GM18511 (cell line): Measurements from ENCODE around the gene KLHDC3.

ENCODE experiments used
- ATAC-seq: cut with Tn5 transposase; IDR thresholded peaks from one replicate; pipeline ENCODE4 v1.9.1; 2021; ENCODE audit warnings: mild to moderate bottlenecking, moderate library complexity; ENCODE audit not compliant: unreplicated experiment

The KLHDC3 gene

DNA sequence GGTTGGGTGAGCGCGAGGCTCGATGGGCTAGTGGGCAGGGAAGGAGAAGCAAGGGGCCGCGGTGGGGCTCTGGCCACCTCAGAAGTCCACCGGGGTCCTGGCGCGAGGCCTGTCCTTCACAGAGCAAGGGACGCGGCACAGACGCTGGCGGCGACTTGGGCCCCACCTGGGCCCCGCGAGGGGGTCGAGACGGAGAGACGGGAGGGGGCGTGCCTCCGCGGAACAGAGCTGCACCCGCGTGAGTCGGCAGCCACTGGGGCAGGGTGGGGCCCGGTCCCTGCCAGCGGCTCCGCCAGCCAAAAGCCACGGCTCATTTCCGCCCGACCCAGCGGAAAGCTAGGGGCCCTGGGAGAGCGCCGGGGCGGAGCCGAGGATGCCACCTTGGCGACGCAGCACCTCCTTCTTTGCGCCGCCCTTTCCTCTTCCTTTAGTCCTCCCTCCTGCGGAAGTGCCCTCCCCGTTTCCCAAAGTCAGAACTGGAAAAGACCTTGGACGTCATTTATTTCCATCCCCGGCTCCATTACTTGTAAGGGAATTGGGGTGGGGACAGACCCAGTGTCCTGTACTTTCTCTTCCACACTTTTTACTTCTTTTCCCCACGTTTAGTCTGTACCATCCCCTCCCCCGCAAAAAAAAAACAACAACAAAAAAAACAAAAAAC is 39.6 kb downstream of the KLHDC3 start, which contains the start of gene CUL7:
CUL7 (minus strand) TSS at position 307 of the 661 bp plus-strand sequence. CDS start 1,063 bp downstream, outside the sequence.
- peak; percentile 96 for ATAC-seq

DNA sequence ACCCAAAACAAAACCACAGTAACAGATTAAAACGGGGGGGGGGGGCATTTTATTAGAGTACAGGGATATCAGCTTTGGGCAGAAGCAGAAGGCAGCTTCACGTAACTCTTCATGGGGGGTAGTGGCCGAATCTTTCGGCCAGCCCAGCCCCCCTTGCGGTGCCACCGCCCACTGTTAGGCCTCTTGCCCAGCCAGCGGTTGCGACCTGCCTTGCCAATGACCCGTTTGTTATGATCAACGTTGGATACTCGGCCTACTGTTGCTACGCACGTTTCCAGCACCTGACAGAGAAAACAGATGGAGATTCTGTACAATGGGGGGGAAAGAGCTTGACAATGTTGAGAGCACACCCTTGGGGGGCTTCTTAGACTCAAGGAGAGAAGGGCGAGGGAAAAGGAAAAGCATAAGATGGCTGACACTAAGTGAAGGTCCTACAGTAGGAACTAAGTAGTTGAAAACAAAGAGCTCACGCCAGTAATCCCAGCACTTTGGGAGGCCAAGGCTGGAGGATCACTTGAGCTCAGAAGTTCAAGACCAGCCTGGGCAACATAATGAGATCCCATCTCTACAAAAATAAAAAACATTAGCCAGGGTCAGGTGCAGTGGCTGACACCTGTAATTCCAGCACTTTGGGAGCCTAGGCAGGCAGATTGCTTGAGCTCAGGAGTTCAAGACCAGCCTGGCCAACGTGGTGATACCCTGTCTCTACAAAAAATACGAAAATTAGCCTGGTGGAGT is 40.3 kb downstream of the KLHDC3 start:
- ATAC-seq, result no peak

DNA sequence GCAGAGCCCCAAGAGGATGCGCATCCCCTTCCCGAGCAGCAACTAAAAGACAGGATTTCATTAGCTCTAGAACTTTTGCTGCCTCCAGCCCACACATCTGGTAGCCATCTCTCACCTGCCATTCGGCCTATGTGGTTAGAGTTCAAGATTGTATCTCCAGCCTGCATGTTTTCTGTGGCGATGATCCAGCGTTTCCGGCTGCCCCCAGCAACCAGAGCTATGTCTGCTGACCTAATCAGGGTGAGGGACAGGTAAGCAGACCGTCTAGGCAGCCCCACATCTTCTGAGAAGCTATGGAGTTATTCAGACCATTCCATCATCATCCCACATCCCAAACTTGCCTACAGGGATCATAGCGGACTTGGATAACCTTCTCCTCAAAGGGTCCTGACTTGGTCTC is 41.9 kb downstream of the KLHDC3 start:
- ATAC-seq, result no peak

GRCh38 chr6:43058531-43058930 is 44.5 kb downstream of the KLHDC3 start:
- ATAC-seq, result no peak

GRCh38 chr6:43059168-43060033 is 45.4 kb downstream of the KLHDC3 start, which contains the start of the genes KLC4 and MRPL2:
TSS of gene KLC4 (plus strand) at chr6:43059631. CDS start at chr6:43061336, 1,705 bp downstream.
TSS of gene MRPL2 (minus strand) at chr6:43059434. CDS start at chr6:43059381, 53 bp downstream.
- ATAC-seq, result peak; percentile 93

GRCh38 chr6:43060034-43060754 is 46.1 kb downstream of the KLHDC3 start:
- no peak for ATAC-seq

DNA sequence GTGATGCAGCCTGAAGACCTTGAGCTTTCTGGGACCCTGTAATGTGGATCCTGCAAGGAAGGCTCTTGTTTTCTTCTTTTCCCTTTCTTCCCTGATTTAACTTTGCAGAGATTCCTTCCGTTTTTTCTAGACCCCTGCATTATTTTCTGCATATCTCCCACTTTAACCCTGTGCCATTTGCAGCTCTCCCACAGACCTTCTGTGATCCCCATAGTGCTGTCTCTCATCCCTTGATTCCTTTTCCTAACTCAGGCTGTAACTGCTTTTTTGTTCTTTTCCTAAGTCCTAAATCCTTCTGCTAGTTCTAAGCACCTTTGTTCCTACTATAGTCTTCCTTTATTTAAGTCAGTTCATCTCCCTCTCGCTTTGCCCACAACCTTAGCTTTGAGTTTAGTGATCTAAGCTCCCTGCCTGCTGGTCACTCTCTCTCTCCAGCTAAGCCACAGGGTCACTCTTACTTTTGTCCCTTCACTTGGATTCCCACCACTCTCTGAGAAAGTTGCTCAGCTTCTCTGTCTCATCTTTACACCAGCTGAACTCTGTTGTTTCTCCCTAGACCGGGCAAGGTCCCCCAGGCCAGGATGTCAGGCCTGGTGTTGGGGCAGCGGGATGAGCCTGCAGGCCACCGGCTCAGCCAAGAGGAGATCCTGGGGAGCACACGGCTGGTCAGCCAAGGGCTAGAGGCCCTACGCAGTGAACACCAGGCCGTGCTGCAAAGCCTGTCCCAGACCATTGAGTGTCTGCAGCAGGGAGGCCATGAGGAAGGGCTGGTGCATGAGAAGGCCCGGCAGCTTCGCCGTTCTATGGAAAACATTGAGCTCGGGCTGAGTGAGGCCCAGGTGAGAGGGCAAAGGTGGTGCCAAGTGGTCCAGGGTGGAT is 46.9 kb downstream of the KLHDC3 start:
- ATAC-seq, result no peak

DNA sequence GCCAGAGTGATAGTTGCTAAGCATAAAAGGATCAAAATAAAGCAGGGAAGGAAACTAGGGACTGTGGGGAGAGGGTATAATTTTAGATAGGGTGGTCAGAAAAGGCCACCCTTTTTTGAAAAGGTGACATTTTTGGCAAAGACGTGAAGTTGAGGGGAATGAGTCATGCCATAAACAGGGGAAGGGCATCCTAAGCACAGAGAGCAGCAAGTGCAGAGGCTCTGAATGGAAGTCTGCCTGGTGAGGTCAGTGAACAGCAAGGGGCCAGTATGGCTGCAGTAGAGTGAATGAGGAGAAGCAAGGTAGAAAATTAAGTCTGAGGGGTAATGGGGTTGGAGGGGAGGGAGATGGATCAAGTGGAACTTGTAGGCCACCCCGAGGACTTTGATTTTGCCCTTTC is 47.8 kb downstream of the KLHDC3 start:
- ATAC-seq, result no peak

GRCh38 chr6:43062818-43063217 is 48.8 kb downstream of the KLHDC3 start:
- no peak for ATAC-seq

DNA sequence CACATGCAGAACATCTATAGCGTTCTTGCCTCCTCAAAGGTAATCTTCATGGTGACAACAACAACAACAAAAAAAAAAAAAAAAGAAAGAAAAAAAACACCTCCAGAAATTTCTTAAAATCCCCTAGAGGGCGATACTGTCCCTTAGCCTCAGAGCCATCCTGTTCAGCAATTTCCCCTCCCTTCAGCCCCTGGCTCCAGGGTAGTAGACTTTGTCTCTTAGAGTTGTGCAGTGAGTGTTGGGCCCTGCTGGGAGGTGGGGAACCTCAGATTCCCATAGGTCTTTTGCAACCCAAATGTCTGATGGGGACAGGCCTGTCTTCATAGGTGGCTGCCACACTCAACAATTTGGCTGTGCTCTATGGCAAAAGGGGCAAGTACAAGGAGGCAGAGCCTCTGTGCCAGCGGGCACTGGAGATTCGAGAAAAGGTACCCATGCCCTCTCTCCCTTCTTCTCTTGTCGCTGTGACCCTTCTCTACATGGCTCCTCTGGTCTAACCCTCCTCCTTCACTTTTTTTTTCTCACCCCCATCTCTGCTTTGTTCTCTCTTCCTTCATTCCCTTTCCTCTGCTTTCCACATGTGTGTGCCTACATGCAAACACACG is 56.1 kb downstream of the KLHDC3 start:
- no peak for ATAC-seq
